ENCODE results near the gene MNAT1.

The MNAT1 gene

DNA sequence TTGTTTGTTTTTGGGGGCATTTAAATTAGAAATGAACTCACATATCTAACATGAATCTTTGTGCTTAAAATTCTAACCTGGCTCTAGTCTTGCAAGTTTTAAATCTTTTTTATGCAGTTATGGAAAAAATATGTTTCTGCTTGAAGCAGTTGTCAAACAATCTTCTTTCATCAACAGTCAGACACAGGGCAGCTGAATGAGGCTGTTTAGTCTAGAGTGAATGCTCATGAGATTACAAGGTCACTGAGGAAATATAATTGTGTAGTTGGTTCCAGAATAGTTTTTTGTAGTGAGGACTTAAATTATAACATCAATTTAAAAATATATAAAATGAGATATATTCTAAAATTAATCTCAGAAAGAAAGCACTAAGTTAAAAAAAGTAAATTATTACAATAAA, 169.8 kb downstream of the MNAT1 start:
- no peak for DNase-seq

DNA sequence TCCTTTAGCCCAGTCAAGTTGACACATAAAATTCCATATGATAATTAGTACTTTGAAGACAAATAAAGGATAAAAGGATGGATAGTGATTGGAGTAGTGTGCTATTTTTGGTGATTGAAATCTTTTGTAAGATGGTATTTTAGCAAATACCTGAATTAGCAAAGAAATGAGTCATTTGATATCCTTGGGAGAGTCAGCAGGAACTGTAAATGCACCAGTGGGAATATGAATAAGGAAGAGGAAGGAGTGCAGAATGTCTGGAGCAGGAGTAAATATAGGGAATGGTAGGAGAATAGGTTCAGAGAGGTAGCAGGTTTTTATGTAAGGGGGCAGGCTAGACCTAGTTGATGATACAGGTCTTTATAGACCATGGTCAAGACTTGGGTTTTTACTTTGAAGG, 171.4 kb downstream of the MNAT1 start:
- no peak for DNase-seq

DNA sequence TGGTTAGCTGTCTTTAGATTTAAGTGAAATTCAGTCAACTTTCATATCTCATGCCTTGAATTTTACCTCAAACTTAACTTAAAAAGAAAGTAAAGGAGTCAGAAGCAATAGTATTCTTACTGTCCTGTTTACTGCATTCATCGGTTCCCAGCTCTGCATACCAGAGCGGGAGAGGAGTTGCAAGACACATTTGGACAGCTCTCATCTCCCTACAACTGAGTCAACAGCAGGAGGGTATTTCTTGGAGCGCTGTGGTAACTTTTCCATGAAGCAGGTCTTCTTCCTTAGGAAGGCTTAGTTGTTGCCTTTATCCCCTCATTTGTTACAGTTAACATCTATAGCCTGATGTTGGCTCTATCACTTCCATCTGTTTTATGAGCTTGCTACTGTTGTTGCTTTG, 181.2 kb downstream of the MNAT1 start:
- no peak for DNase-seq

DNA sequence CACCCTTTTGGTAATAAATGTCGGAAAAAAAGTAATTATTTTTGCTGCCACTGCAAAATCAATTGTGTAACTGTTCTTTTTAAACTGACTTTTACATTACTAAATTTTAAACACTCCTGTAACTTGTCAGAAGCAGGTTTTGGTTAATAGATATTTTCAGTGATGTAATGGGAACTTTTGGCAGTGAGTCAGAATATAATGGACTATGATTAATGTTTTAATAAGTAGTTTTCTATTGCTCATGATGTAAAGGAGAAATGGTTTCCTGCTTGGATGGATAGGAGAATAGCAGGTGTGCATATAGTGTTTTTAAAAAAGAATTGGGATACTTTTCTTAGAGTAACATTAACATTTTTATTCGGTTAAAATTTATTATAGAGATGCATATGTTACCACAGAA, 187.5 kb downstream of the MNAT1 start:
- DNase-seq, result no peak

DNA sequence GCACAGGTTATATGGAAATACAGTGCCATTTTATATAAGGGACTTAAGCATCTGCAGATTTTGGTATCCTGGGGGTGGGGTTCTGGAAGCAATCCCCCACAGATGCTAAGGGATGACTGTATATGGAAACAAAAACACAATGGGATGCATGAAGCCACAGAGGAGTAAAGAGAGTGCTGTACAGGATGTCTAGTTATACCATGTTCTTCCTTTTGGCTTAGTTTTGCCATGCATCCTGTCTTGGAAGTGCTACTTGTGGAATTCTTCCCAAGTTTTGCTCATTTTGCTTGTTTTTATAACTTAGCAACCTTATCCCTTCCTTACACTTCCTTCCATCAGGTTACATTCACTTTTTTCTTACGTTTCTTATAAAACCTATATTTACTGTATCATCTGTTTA, 190.7 kb downstream of the MNAT1 start:
- DNase-seq, result no peak

DNA sequence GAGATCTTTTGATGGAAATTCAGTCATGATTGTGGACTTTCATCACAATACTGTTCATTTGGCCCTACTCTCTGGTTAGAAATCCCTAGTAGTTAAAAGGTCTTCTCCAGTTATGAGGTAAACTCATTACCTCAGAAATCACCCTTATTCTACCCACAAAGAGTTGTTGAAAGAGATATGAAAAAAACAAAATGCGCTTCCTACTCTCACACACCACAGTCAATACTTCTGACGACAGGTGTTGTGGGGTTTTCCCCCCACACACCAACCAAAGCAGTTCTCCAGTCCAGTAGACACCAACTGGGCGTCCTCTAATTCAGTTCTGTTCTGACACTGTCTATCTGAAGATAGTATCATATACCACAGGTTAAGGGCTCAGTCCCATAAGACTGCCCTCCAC, 191.4 kb downstream of the MNAT1 start:
- DNase-seq, result no peak

DNA sequence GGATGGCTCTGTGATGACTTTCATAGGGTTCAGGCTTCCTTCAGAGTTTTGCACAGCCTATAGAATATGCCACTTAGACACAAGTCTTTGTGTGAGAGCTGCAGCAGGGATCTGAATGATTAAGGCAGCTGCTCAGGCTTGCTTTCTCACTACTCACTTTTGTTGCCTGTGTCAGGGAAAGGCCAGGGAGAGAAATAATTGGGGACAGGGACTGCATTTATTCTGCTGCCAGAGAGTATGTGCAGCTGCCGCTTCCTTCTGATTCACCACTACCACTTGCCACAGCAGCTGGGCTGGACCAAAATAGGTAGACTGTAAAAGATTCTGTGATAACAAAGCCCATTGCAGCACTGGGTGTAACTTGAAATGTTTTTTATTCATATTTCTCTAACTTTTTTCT, 196.7 kb downstream of the MNAT1 start:
- DNase-seq, result no peak

DNA sequence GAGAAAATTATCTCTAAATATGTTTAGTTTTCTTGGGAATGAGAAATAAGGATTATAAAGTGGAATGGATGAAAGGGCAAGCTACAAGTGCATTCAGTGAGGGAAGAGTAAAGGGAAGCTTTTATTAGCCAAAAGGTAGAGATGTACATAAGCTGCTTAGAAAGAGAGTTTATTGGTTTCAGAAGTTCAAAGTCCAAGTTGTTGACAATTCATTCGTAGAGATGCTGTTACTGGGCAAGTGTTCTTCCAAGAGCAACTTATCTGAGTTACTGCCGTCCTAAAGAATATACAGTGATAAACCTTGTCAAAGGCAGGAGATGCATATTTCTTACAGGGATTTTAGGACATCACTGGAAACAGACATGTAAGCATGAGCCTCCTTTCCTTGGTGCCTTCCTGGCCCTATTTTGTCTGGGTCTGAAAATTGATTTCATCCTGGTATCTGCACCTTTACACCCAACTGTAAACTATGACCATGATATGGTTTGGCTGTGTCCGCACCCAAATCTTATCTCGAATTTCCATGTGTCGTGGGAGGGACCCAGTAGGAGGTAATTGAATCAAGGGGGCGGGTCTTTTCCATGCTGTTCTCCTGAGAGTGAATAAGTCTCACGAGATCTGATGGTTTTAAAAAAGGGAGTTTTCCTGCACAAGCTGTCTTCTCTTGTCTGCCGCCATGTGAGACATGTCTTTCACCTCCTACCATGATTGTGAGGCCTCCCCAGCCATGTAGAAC, 199.5 kb downstream of the MNAT1 start:
- no peak for DNase-seq

DNA sequence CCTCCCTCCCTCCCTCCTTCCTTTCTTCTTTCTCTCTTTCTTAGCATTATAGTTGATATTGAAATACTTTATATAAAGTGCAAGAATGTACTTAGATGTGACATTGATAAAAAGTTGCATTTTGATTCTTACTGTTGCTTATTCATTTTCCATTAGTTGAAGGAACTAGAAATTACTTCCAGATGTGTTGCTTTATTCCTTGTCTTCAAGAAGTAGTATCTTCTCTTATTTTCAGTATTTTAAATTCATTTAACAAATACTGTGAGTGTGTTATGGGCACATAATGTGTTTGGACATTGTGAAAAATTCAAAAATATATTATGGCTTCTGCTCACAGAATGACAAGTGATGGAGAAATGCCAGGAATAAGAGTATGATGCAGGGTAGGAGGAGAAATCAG, 200.8 kb downstream of the MNAT1 start:
- DNase-seq, result no peak

DNA sequence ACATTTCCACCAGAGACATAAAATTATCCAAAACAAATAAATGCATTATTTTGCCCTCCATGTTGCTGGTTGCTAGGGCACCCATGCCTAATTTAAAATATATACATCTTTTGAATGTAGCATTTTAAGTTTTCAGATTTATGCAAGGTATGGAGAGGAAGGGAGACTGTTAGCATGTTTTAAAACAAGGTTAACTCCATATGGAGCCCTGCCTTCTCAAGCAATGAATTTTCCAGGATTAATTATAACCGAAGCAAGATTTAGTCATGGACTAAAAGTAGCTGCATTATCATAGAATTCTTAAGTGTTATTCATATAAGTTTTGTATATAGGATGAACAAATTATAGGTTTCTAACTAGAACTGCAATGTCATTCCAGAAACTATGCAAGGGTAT, 209.1 kb downstream of the MNAT1 start:
- DNase-seq, result no peak

DNA sequence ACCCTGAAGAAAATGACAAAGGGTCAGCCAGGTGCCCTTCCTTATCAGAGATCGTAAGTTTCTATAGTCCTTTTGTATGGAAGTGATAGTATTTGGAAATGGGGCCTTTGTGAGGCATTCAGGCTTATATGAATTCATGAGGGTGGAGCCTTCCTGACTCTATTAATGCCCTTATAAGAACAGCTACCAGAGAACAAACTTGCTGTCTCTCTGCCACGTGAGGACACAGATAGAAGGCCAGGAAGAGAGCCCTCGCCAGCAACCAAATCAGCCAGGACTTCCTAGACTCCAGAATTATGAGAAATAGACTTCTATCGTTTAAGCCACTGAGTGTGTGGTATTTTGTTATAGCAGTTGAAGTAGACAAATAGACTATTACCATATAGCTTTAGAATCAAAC, 209.6 kb downstream of the MNAT1 start:
- DNase-seq, result no peak

DNA sequence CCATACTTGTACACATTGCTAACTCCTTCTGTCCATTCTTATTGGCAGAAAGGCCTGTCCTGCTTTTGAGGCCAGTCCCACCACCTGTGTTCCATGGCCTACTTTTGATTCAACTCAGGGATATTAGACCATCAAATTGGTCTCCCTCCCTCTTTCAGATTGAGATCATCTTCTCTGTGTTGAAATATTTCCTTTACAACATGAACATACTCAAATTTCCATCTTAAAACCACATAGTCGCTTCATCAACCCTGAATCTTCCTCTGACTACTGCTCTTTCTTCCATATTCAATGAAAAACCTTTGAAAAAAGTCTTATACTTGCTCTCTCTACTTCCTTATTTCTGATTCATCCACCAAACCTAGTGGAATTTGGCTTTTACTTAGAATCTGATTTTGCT, 211.4 kb downstream of the MNAT1 start:
- no peak for DNase-seq

DNA sequence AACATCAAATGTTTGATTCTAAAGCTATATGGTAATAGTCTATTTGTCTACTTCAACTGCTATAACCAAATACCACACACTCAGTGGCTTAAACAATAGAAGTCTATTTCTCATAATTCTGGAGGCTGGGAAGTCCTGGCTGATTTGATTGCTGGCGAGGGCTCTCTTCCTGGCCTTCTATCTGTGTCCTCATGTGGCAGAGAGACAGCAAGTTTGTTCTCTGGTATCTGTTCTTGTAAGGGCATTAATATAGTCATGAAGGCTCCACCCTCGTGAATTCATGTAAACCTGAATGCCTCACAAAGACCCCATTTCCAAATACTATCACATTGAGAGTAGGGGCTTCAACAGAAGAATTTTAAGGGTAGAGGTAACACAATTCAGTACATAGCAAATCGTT, 212.2 kb downstream of the MNAT1 start:
- DNase-seq, result no peak

DNA sequence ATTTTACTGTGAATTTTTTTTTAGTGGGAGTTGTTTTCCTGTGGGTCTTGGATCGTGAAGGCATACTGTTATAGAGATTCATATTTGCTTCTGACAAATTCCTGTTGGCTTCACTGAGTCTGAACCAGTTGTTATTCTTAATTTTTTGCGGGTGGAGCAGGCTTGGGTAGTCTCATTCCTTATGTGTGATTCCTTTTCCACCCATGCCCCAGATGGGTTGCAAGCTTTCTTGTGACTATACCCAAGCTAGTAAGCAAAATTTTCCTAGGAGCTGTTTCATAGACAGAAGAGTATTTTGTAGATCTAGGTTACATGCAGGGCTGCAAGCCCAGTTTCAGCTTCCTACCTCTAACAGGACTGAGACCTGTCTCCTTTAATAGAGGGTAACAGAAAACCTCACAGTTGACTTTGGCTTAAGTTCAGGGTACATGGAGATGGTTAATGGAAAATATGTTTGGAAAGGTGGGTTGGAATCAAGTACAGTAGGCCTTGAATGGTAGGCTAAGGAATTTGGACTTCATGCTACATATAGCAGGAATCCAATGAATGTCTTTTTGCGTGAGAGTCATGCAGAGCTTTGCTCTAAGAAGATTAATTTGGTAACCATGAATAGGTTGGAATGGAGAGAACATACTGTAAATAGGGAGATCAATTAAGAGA, 217.3 kb downstream of the MNAT1 start:
- DNase-seq, result no peak

DNA sequence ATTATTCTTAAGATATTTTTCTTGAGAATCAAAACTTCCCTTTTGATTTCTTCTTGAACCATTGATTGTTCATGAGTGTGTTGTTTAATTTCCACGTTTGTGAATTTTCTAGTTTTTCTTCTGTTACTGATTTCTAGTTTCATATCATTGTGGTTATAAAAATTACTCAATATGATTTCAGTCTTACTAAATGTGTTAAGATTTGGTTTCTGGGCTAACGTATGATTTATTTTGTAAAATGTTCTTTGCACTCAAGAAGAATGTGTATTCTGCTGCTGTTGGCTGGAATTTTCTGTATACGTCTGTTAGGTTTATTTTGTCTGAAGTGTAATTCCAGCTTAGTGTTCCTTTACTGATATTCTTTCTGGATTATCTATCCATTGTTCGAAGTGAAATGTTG, 221.6 kb downstream of the MNAT1 start:
- no peak for DNase-seq

DNA sequence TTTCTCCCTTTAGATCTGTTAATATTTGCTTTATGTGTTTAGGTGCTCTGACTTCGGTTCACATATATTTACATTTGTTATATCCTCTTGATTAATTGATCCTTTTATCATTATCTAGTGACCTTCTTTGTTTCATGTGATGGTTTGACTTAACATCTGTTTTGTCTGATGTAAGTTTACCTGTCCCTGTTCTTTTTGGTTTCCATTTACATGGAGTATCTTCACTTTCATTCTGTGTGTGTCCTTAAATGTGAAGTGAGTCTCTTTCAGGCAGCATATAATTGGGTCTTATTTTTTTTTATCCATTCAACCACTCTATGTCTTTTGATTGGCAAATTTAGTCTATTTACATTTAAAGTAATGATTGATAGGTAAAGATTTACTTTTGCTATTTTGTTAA, 222.1 kb downstream of the MNAT1 start:
- DNase-seq, result no peak

DNA sequence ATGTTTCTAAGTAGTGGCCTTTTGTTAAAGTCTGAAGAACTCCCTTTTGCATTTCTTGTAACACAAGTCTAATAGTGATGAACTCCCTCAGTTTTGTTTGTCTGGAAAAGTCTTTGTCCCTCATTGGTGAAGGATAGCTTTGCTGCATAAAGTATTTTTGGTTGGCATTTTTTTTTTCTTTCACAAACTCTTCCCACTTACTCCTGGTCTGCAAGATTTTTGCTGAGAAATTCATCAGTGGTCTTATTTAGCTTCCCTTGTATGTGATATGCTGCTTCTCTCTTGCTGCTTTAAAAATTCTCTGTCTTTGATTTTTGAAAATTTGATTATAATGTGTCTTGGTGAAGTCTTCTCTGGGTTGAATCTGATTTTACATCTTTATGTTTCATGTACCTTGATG, 223.6 kb downstream of the MNAT1 start:
- DNase-seq, result no peak

DNA sequence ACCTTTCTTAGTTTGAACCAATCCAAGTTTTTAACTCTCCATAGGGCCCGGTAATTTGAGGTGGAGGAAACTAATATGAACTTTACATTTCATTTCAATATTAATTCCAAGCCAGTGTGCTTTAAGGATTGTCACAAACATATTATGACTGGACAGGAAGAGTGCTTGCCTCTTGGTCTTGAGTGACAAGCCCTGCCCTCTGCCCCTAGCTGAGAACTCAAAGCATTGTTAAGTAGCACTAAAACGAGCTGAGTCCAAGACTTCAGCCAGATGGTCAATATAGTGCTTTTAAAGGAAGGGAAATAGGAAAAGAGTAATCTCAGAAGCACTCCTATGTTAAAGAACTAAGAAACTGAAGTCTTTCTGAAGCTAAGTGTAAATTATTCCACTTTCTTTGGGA, 229.2 kb downstream of the MNAT1 start:
- no peak for DNase-seq

DNA sequence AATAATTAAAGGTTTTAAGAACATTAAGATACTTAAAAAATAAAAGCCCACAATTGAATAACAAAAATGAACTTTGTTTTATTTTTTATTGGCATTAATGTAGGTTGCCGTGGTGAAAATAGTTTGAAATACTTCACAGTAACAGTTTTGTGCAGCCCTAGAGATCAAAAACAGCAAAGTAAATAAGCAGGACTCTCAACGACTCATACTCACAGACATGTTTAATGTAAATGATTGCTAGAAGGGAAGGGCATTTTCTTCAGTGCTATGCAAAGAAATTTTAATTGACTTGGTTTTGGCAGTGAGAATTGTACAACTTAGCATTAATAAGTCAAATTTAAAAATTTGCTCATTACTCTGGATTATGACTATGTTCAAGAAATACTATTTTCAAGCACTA, 230.3 kb downstream of the MNAT1 start:
- DNase-seq, result no peak

DNA sequence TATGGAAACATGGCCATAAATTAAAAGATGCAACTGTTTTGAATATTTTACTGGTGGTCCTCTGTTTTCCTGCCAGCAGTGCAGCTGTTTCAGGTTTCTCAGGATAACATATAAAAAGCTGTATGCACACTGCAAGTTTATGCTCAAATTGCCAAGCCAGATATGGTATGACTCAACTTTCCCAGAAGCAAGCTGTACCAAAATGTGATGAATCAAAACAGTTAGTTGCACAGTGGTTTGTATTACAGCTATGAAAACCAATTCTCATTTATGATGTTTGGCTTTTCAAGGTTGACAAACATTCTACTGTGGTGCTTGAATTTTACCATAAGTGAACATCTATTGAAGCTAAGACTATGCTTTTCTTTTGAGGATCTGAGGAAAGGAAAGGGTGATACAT, 230.8 kb downstream of the MNAT1 start:
- DNase-seq, result no peak

DNA sequence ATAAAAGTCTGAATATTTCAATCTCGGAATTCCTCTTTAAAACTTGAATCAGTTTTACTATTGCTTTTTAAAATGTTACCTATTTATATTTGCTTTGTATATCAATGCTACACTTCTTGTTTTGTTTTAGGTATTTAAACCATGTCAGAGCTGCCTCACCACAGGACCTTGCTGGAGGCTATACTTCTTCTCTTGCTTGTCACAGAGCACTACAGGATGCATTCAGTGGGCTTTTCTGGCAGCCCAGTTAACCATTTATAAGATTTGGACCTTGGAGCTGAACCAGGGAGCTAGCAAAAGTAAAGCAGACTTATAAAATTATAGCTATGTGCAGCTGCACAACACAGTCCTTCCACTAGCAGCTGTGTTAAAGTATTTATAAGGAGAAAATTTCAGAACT, 233.5 kb downstream of the MNAT1 start:
- no peak for DNase-seq

DNA sequence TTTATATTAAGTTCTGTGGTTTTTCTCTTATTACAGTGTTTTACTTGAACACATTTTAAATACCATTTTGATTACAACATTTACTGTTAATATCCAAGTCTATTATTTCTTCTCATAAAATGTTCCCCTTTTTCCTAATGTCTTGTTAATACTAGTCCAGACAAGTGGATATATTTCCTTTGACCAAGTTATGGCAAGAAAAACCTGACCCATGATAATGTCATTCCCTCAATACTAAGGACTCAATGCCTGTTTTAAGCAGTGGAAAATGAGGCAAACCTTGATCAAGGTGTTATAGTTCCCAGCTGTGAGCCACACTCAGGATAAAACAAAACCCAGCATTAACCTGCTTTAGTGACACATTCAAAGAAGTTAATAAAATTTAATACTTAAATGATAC, 234.1 kb downstream of the MNAT1 start:
- no peak for DNase-seq

DNA sequence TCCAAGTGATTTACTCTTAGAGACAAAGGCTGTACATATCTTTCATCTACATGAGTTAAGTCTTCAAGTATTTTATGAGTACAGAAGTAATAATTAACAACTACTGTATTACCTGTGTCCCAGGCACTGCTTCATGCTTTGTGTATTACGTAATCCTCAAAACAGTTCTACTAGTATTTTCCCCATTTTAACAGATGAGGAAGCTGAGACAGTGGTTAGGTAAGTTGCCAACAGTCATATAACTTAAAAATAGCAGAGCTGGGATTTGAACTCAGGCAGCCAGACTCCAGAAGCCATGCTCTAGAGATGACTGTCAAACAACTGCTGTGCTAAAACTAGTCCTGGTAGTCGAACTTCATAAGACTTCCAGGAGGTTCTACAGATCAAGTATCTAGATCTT, 235.6 kb downstream of the MNAT1 start:
- no peak for DNase-seq

DNA sequence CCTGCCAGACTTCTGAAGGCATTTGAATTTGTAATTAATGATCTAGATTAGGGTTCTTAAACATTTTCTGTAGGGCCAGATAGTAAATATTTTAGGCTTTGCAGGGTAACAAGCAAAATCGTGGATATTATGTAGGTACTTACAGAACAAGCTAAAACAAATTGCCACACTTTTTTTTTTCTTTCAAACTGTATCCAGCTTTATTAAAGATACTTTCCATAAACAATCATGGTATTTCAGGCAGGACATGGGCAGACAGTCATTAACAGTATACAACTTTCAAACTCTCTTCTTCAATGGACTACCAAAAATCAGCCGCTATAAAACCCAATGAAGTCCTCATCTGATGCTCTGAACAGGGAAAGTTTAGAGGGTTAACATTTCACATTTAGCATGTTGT, 236.7 kb downstream of the MNAT1 start:
- DNase-seq, result no peak

DNA sequence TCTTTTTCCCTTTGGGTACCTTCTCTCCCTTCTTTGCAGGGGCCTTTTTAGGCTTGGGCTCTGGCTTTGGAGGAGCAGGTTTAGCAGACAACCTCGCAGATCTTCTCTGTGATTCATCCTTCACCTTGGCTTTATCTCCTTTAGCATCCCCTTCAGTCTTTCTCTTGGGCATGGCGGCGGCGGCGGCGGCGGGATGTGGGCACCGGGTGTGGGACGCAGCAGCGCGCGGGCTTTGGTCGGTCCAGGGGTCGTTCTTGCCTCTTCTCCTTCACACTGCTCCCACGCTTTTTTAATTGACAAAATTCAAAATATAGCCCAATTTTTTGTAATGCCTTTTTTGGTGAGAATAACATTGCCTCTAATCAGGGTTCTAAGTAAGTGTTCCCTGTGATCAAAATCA, 237.7 kb downstream of the MNAT1 start:
- no peak for DNase-seq

Measured in activated CD4-positive, alpha-beta T cell treated with anti-CD3 and anti-CD28 coated beads, Interleukin-2, amount 50 U/mL, for 4 hours (primary cell).